DND-41 (cell line): Measurements from ENCODE around the gene CLP1.

Source experiments
- EZH2 ChIP-seq: IDR thresholded peaks from 3 replicates; pipeline ENCODE4 v1.6.1; 2012; ENCODE audit warnings: borderline replicate concordance, low read depth, mild to moderate bottlenecking, moderate library complexity, low read length, inconsistent platforms; ENCODE audit not compliant: severe bottlenecking
- TF ChIP-seq, protein P1 (sequence below): IDR thresholded peaks from 2 replicates; pipeline ENCODE4 v1.5.1; 2012; ENCODE audit warnings: borderline replicate concordance, low read length, moderate library complexity, mild to moderate bottlenecking; ENCODE audit not compliant: poor library complexity, severe bottlenecking; ENCODE audit errors: extremely low read depth

GRCh38 chr11:57656885-57657193 is 723 bp upstream of the CLP1 start:
- TF ChIP-seq, protein P1, sequence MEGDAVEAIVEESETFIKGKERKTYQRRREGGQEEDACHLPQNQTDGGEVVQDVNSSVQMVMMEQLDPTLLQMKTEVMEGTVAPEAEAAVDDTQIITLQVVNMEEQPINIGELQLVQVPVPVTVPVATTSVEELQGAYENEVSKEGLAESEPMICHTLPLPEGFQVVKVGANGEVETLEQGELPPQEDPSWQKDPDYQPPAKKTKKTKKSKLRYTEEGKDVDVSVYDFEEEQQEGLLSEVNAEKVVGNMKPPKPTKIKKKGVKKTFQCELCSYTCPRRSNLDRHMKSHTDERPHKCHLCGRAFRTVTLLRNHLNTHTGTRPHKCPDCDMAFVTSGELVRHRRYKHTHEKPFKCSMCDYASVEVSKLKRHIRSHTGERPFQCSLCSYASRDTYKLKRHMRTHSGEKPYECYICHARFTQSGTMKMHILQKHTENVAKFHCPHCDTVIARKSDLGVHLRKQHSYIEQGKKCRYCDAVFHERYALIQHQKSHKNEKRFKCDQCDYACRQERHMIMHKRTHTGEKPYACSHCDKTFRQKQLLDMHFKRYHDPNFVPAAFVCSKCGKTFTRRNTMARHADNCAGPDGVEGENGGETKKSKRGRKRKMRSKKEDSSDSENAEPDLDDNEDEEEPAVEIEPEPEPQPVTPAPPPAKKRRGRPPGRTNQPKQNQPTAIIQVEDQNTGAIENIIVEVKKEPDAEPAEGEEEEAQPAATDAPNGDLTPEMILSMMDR: no peak
- TF ChIP-seq EZH2: no peak
